Activated T-cell treated with anti-CD3 and anti-CD28 coated beads, Interleukin-2, amount 50 U/mL, for 1 hour (primary cell): ENCODE data around the gene MED8.
A peak's percentile ranks its signal among the peaks of the same experiment; 100 is the strongest.

Experiments used
- DNase-seq: peaks from one replicate; pipeline ENCODE4 v3.0.0-alpha.2; 2020

The MED8 gene

GRCh38 chr1:43358121-43358745 lies 31.4 kb downstream of the MED8 start:
- DNase-seq = no peak

- DNase-seq = no peak
Measured at GRCh38 chr1:43357251-43357650, 32.3 kb downstream of the MED8 start.

GRCh38 chr1:43354936-43355335 lies 34.7 kb downstream of the MED8 start:
- no peak for DNase-seq

- DNase-seq = no peak
Measured at GRCh38 chr1:43354471-43354870, 35.1 kb downstream of the MED8 start.

- no peak for DNase-seq
Measured at GRCh38 chr1:43352881-43353280, 36.7 kb downstream of the MED8 start.

GRCh38 chr1:43352351-43352705 lies 37.3 kb downstream of the MED8 start:
- DNase-seq = no peak

- DNase-seq = no peak
Measured at GRCh38 chr1:43351421-43352350, 37.9 kb downstream of the MED8 start.

GRCh38 chr1:43350976-43351375 lies 38.6 kb downstream of the MED8 start:
- no peak for DNase-seq

GRCh38 chr1:43349594-43350306 lies 39.9 kb downstream of the MED8 start:
- DNase-seq = no peak

- peak; percentile 71 for DNase-seq
Measured at GRCh38 chr1:43348809-43349593, 40.6 kb downstream of the MED8 start.

GRCh38 chr1:43348343-43348808 lies 41.2 kb downstream of the MED8 start:
- DNase-seq = no peak

- no peak for DNase-seq
Measured at GRCh38 chr1:43346636-43347035, 43.0 kb downstream of the MED8 start.

- DNase-seq = no peak
Measured at GRCh38 chr1:43345120-43345519, 44.5 kb downstream of the MED8 start.

- DNase-seq = no peak
Measured at GRCh38 chr1:43344267-43344850, 45.2 kb downstream of the MED8 start.

GRCh38 chr1:43340559-43340958 lies 49.0 kb downstream of the MED8 start:
- DNase-seq = no peak

- DNase-seq = no peak
Measured at GRCh38 chr1:43339584-43340232, 49.9 kb downstream of the MED8 start.

- DNase-seq = no peak
Measured at GRCh38 chr1:43338001-43338400, 51.6 kb downstream of the MED8 start.

GRCh38 chr1:43337588-43337987 lies 52.0 kb downstream of the MED8 start, which contains the start of gene MPL:
Gene MPL, plus strand, starts transcription at chr1:43337818. Its CDS starts 31 bp downstream, at chr1:43337849.
- no peak for DNase-seq

- DNase-seq = no peak
Measured at GRCh38 chr1:43334453-43335205, 55.0 kb downstream of the MED8 start.
